ENCODE measurements around the gene IFTAP. TPM values are rescaled to one million over a fixed set of nuclear protein-coding genes. Genes with fewer than 3 reads are reported as not detected.

The IFTAP gene
- polyA plus RNA-seq, 1 experiment: 9.3 TPM

DNA sequence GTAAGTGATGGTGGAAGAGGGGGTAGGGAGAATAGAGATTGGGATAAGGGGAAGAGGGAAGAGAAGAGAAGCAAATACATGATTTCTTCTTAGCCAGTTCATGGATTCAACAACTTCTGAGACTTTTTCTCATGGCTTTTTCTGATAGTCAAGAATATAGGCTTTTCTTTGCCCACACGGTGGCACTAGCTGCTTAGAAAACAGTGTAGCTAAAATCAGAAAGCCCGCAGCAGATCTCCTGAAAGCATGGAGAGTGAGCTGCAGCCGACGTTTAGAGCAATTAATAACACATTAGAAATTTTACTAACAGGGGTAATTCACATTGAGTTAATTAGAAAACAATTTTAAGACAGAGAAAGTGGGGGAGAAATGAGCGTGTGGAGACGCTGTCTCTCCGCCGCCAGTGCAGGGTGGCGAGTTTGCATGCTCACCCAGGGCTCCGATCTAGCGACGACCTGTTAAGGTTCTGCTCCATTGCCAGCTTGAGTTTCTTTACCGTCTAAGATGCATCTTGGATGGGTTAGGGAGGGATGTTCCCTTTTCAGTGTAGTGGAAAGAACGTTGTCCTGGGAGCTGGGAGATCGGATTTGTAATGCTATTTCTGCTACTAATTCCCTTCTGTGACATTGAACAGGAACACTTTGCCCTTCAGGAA lies 29.8 kb upstream of the IFTAP start:
- Histone ChIP-seq H3K36me3 (ENCODE audit: control insufficient read depth, insufficient read depth, low read length) (no peaks in the 10 kb centered on the region), H3K4me3 (ENCODE audit: low read depth, low read length) (peak overlapping the region; percentile 7; the same call in 1 of the 2 replicates), H3K27me3 (ENCODE audit: control insufficient read depth, insufficient read depth, low read length) (peaks cover 10% of the 10 kb centered on the region)
- CTCF ChIA-PET: interaction anchor here (0.6 to 9.1 kb wide), 30 partner anchors 11 to 260 kb away, joined by 3 to 156 read pairs (median 6); partner anchors contain the start of gene IFTAP
- TF ChIP-seq, protein P1, sequence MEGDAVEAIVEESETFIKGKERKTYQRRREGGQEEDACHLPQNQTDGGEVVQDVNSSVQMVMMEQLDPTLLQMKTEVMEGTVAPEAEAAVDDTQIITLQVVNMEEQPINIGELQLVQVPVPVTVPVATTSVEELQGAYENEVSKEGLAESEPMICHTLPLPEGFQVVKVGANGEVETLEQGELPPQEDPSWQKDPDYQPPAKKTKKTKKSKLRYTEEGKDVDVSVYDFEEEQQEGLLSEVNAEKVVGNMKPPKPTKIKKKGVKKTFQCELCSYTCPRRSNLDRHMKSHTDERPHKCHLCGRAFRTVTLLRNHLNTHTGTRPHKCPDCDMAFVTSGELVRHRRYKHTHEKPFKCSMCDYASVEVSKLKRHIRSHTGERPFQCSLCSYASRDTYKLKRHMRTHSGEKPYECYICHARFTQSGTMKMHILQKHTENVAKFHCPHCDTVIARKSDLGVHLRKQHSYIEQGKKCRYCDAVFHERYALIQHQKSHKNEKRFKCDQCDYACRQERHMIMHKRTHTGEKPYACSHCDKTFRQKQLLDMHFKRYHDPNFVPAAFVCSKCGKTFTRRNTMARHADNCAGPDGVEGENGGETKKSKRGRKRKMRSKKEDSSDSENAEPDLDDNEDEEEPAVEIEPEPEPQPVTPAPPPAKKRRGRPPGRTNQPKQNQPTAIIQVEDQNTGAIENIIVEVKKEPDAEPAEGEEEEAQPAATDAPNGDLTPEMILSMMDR (IDR thresholded peaks at IDR 0.05; ENCODE audit: insufficient read depth, low read depth, low read length): peak; percentile 71
- POLR2A ChIA-PET: no interaction called here
- no peak for DNase-seq (ENCODE audit: low read depth)

GRCh38 chr11:36565031-36565610 lies 29.2 kb upstream of the IFTAP start:
- H3K27me3 ChIP-seq (ENCODE audit: control insufficient read depth, insufficient read depth, low read length): peaks cover 10% of the 10 kb centered on the region
- H3K36me3 ChIP-seq (ENCODE audit: control insufficient read depth, insufficient read depth, low read length): no peaks in the 10 kb centered on the region
- CTCF ChIA-PET: interaction anchor here (0.6 to 9.1 kb wide), 24 partner anchors 10 to 259 kb away, joined by 3 to 156 read pairs (median 7); partner anchors contain the start of gene IFTAP
- POLR2A ChIA-PET: no interaction called here
- TF ChIP-seq, protein P1 (IDR thresholded peaks at IDR 0.05; ENCODE audit: insufficient read depth, low read depth, low read length): no peak
- no peak overlapping the region for H3K4me3 ChIP-seq (ENCODE audit: low read depth, low read length)
- no peak for DNase-seq (ENCODE audit: low read depth)

GRCh38 chr11:36566407-36567053 lies 27.8 kb upstream of the IFTAP start:
- DNase-seq (ENCODE audit: low read depth): no peak
- ChIA-PET POLR2A (no interaction called here), CTCF (interaction anchor here (0.7 to 9.1 kb wide), 5 partner anchors 16 to 181 kb away, joined by 3 to 156 read pairs (median 6); no protein-coding TSS in a partner anchor)
- Histone ChIP-seq H3K27me3 (ENCODE audit: control insufficient read depth, insufficient read depth, low read length) (peaks cover 10% of the 10 kb centered on the region), H3K4me3 (ENCODE audit: low read depth, low read length) (no peak overlapping the region), H3K36me3 (ENCODE audit: control insufficient read depth, insufficient read depth, low read length) (no peaks in the 10 kb centered on the region)
- TF ChIP-seq, protein P1 (IDR thresholded peaks at IDR 0.05; ENCODE audit: insufficient read depth, low read depth, low read length): no peak

- Histone ChIP-seq H3K36me3 (ENCODE audit: control insufficient read depth, insufficient read depth, low read length) (no peaks in the 10 kb centered on the region), H3K27me3 (ENCODE audit: control insufficient read depth, insufficient read depth, low read length) (peaks cover 10% of the 10 kb centered on the region), H3K4me3 (ENCODE audit: low read depth, low read length) (no peak within 1 kb of the TSS)
- DNase-seq (ENCODE audit: low read depth): no peak
- TF ChIP-seq, protein P1 (IDR thresholded peaks at IDR 0.05; ENCODE audit: insufficient read depth, low read depth, low read length): no peak
- POLR2A ChIA-PET: no interaction called here
- CTCF ChIA-PET: interaction anchor here (0.6 to 9.1 kb wide), 4 partner anchors 27 to 180 kb away, joined by 3 to 156 read pairs (median 51); partner anchors contain the start of gene IFTAP
Observed at GRCh38 chr11:36567694-36568093, 26.6 kb upstream of the IFTAP start, which contains the start of gene RAG1. Gene RAG1 (plus strand): TSS chr11:36568007. CDS start chr11:36573305, 5,298 bp downstream.

- POLR2A ChIA-PET: no interaction called here
- Histone ChIP-seq H3K4me3 (ENCODE audit: low read depth, low read length) (no peak overlapping the region), H3K36me3 (ENCODE audit: control insufficient read depth, insufficient read depth, low read length) (no peaks in the 10 kb centered on the region), H3K27me3 (ENCODE audit: control insufficient read depth, insufficient read depth, low read length) (peaks cover 9% of the 10 kb centered on the region)
- TF ChIP-seq, protein P1 (IDR thresholded peaks at IDR 0.05; ENCODE audit: insufficient read depth, low read depth, low read length): no peak
- DNase-seq (ENCODE audit: low read depth): no peak
- CTCF ChIA-PET: no interaction called here
Observed at GRCh38 chr11:36569095-36569494, 25.2 kb upstream of the IFTAP start.
